Sciatic nerve (tissue), 2 donors: ENCODE data around the gene HMCN1. TPM values are rescaled to one million over a fixed set of nuclear protein-coding genes. Genes with fewer than 3 reads are reported as not detected.
A peak's percentile ranks its signal among the peaks of the same experiment; 100 is the strongest.

Experiments used
- ATAC-seq: fragments of 200-7000 bp; cut with Tn5 transposase; one replicate; pipeline ENCODE4 v1.9.1; 2020; ENCODE audit warnings: mild to moderate bottlenecking, moderate library complexity
- DNase-seq: peaks from one replicate; pipeline ENCODE4 v3.0.0-alpha.2; 2020; ENCODE audit warnings: low spot score
- intact Hi-C: fragments of 100-400 bp; cut with DNase I; formaldehyde crosslinking; loops from one replicate; pipeline ENCODE4 v1.14.2; 2022
- total RNA-seq: library from RNA; stranded (reverse); fragmentation: NEBNext Ultra II Directional; extraction: Animal tissue kit (Norgen Biotek cat#: 25700); gene quantifications from one replicate; pipeline ENCODE4 v1.2.1, GENCODE V29; 2021
- donor health status: DM: no; HTN: no; CAD: no.
- donor health status: DM: no; HTN: no; CAD: no.

HMCN1 gene
- total RNA-seq, 1 donor from 2014 or later, result 6.9 TPM

DNA sequence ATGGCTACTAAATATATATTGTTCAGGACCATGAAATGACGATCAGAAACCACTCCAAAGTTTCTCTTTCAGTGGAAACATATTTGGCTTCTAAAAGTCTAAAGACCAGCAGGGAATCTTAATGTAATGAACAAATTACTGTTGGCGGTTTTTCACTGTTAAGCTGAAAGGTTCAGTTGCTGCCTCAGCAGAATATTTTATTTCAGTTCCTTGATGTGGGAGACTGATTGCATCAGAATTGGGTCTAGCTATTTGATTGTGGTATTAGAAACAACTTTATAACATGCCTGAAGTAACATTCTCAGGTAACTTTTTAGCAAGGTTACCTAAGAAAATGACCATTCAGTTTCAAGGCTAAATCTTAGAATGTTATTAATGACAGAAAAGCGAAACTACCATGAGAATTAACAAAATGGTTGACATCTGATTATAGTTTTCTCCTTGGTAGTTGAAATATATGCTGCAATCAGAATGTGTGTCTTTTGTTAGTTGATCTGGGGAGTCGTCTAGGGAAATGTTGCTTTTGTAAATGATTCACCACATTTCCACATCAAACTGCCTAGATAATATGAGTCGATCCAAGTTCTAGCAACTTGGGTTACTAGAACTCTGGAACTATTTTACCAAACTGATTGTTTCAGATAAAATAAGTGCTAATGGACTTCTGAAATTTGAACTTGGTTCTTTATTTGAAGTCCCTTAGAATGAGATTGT, 200.4 kb downstream of the HMCN1 start:
- DNase-seq (no peak), ATAC-seq (no peak)
- intact Hi-C loops, result no loop called here

GRCh38 chr1:185935360-185935759, 201.2 kb downstream of the HMCN1 start:
- ATAC-seq (no peak), DNase-seq (no peak)
- intact Hi-C loops, result no loop called here

GRCh38 chr1:185936641-185937040, 202.4 kb downstream of the HMCN1 start:
- no peak for DNase-seq
- ATAC-seq, result no peak
- intact Hi-C loops, result no loop called here

GRCh38 chr1:185938396-185938795, 204.2 kb downstream of the HMCN1 start:
- intact Hi-C loops, result no loop called here
- no peak for ATAC-seq

GRCh38 chr1:185939142-185939541, 205.0 kb downstream of the HMCN1 start:
- intact Hi-C loops, result no loop called here
- DNase-seq (no peak), ATAC-seq (no peak)

More at GRCh38 chr1:185938396-185938795, 204.2 kb downstream of the HMCN1 start:
- DNase-seq, result no peak

- intact Hi-C loops, result no loop called here
- DNase-seq, result no peak
These were observed 208.8 kb downstream of the HMCN1 start for GRCh38 chr1:185942961-185943360.

GRCh38 chr1:185956881-185957280, 222.7 kb downstream of the HMCN1 start:
- no peak for ATAC-seq
- intact Hi-C loops, result no loop called here
- DNase-seq, result no peak

More at GRCh38 chr1:185942961-185943360, 208.8 kb downstream of the HMCN1 start:
- ATAC-seq, result no peak

DNA sequence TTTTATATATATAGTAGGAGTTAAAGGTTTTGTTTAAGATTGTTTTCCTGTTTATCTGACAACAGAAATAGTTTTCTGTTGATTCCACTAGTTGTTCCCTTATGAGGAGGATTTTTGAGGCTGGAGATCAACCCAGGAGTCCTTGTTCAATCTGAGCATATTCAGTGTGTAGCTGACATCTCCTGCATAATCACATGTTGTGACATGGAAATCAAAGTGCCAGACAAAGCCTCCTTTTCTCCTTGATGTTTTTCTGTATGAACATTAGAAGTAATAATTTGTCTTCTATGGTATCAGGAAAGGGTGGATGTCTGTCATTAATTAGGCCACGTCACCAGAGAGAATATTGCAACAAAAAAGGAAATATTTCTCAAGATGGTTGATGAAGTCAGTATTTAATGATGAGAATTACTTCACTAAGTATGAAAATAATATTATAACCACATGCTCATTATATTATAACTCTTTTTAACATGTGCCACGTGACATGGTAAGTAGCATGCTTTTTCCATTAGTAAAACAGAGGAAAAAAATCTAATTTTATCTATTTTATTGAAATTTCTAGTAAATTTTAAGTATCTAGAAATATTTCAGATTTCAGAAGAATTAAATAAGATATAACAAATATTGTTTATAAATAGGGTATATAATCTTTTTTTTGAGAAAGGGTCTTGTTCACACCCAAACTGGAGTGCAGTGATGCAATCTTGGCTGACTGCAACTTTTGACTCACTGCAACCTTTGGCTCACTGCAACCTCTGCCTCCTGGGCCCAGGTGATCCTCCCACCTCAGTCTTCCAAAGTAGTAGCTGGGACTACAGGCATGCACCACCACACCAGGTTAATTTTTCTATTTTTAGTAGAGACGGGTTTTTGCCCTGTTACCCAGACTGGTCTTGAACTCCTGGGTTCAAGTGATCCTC, 223.5 kb downstream of the HMCN1 start:
- intact Hi-C loops, result no loop called here
- DNase-seq (no peak), ATAC-seq (no peak)

GRCh38 chr1:185960422-185961321, 226.5 kb downstream of the HMCN1 start:
- DNase-seq (peak; percentile 84), ATAC-seq (peak; percentile 97)
- intact Hi-C loops, result no loop called here

- DNase-seq, result no peak
- intact Hi-C loops, result no loop called here
- ATAC-seq, result no peak
These were observed 227.5 kb downstream of the HMCN1 start for GRCh38 chr1:185961664-185962063.

GRCh38 chr1:185964946-185965345, 230.8 kb downstream of the HMCN1 start:
- intact Hi-C loops, result no loop called here
- no peak for ATAC-seq
- DNase-seq, result no peak

DNA sequence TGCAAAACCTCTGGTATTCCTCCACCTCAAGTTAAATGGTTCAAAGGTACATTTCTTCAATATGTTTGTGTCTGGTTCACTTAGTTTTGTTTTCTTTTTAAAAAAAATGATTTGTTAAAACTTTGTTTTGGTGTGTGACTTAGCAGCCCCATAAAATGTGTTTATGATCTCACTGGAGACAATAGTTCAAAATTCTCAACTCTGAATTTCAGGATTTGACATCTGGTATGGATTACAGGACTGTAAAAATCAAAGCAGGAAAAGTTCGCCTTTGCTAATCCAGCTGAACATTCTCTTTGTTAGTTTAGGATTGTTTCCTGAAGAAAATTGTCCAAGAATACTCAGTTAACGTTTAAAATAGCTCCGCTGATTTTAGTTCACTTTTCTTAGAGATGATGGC, 231.7 kb downstream of the HMCN1 start:
- intact Hi-C loops, result no loop called here
- no peak for DNase-seq

DNA sequence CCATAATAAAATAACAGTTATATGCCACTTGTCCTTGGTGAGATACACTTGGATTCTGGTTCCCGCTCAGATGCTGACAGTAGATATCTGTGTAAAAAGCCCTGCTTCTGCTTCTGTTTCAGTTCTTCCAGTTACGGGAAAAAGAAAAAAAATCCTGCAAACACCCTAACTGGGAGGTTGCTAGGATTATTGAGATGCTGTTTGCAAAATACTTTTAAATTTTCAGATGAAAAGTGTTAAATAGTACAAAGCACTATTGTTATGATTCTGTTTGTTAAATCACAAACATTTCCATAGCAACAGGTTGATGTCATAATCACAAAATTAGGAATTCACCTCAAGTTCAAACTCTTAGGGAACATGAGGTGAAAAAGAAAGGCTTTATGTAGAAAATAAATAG, 232.3 kb downstream of the HMCN1 start:
- ATAC-seq, result peak; percentile 31

More for the DNA sequence above, 231.7 kb downstream of the HMCN1 start:
- peak; percentile 71 for ATAC-seq

GRCh38 chr1:185969028-185969427, 234.8 kb downstream of the HMCN1 start:
- intact Hi-C loops, result no loop called here
- DNase-seq (no peak), ATAC-seq (peak; percentile 77)

More for the DNA sequence above, 232.3 kb downstream of the HMCN1 start:
- intact Hi-C loops, result no loop called here
- DNase-seq, result no peak

DNA sequence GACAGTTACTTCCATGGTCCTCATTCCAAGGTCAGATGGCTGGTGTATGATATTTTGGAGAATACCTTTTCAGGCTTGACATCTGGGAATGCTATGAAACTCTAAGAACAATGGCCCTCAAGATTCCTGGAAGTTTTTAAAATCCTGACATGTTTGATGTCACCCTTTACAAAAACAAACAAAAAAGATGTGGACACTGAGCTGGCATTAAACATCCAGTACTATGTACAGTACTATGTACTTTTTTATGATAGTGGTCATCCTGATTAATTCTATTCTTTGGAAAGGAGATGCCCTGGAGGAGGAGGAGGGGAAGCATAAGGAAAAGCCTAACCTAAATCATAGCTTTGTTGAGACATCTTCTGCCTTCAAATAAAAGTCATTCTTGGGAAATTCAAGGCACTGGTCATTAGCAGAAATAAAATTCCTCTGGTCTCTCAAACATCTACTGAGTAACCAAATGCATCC, 235.4 kb downstream of the HMCN1 start:
- DNase-seq (no peak), ATAC-seq (no peak)
- intact Hi-C loops, result no loop called here

DNA sequence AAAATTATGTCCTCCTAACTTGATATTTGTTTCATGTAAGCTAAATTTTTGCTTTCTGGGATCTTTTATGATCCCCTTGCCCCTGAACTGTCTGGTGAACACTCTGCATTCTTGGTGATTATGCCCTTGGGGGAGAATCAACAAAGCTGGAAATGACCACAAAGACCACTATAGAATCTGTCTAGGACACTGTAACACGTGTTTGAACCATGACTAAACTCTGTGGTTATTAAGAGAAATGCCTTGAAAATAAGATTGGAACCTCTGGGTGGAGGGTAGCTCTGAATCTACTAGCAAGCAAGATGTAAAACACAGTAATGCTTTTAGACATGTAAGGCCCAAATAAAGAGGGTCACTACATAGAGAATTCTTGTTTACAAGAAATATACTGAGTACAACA, 237.5 kb downstream of the HMCN1 start:
- ATAC-seq, result no peak
- DNase-seq, result no peak
- intact Hi-C loops, result no loop called here

DNA sequence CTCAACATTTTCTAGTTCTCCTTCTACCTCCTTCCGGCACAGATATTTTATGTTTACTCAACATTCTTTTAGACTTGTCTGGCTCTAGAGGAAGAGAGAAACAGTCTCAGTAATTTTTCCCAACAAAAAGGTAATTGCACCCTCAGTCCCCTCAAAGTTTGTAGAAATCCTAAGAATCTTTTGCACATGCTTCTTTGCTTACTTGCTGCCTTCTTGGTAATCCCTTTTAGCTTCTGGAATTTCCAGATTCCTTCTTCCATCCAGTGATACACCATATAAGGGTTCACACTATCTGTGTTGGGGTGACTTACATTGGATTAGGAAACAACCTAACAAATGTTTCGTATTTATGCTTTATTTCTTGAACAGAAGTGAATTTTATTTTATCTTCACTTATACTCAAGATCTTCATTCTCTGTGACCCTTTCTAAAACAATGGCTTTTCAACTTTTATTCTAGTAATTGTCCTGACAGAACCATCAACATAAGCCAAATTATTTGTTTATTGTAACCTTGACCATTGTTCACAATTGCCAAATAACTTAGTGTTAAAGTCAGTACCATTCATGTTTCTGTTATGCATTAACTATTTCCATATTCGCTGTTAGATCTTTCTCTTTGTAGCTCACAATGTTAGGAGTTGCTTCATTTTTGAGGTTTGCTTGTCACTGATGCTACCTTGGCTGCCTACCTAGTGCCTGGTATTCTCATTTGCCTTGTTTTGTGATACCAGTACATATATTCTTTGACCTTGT, 238.1 kb downstream of the HMCN1 start:
- DNase-seq (no peak), ATAC-seq (no peak)
- intact Hi-C loops, result no loop called here

DNA sequence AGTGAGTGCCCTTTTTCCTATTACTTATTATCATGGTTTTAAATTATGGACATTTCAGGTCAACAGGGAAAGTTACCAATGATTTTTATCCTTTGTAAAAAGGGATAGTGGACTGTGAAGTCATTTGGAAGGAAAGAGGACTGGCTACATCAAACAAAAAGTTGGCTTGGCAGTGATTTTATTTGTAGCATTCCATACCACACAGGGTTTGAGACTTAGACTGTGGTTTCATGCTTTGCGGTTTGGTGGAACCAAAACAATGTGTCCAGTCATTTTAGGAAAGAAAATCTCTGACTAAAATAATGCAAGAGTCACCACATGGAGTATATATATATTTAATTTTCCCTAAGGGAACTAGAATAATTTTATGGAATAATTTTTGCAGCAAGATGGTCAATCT, 239.5 kb downstream of the HMCN1 start:
- DNase-seq (no peak), ATAC-seq (no peak)
- intact Hi-C loops, result no loop called here
